Renal cortex interstitium (tissue), 3 donors: ENCODE measurements around the gene C16orf78. TPM values are rescaled to one million over a fixed set of nuclear protein-coding genes. Genes with fewer than 3 reads are reported as not detected.

ENCODE experiments used
- polyA plus RNA-seq, 3 donors: library from polyadenylated mRNA; unstranded; fragments of 120-200 nt; gene quantifications; one replicate each; pipeline ENCODE4 v1.2.1, GENCODE V29; 2013; ENCODE audit not compliant: insufficient read length in 3 of 3

Gene C16orf78
- polyA plus RNA-seq, 3 donors = not detected

Other genes starting within 250 kb of the C16orf78 start
- under 1 TPM; 0.08 to 0.32 (median 0.20) TPM for gene CBLN1, start 92.0 kb upstream of the C16orf78 start, polyA plus RNA-seq